Nephron (organoid): ENCODE measurements around the gene RAMAC.
"Not testable (repeated sequence)": the region's sequence is repeated elsewhere in the genome, so short reads cannot be mapped to it uniquely, and the experiment has no call there.

Source experiments
- H3K27ac Mint-ChIP-seq, 3 experiments: 2 replicates each; pipeline ENCODE4 v1.8.0; 2020; ENCODE audit warnings: mixed read lengths in 3 of 3, mild to moderate bottlenecking in 2 of 3, moderate library complexity in 1 of 3
- H3K27me3 Mint-ChIP-seq: 2 replicates; pipeline ENCODE4 v1.8.0; 2021; ENCODE audit warnings: low read depth, mild to moderate bottlenecking, moderate library complexity, mixed read lengths
- H3K36me3 Mint-ChIP-seq: 2 replicates; pipeline ENCODE4 v1.8.0; 2020; ENCODE audit warnings: low read depth, mixed read lengths
- H3K4me1 Mint-ChIP-seq: 2 replicates; pipeline ENCODE4 v1.8.0; 2020; ENCODE audit warnings: mixed read lengths
- H3K4me3 Mint-ChIP-seq, 3 experiments: 2 replicates each; pipeline ENCODE4 v1.8.0; 2020; ENCODE audit warnings: mild to moderate bottlenecking in 3 of 3, mixed read lengths in 3 of 3, moderate library complexity in 2 of 3
- H3K9me3 Mint-ChIP-seq: 2 replicates; pipeline ENCODE4 v1.8.0; 2020; ENCODE audit warnings: mixed read lengths
- TF ChIP-seq, protein P1 (sequence below), 3 experiments: fragments of 200-600 bp; sonication (generic); IDR thresholded peaks; one replicate each; pipeline ENCODE4 v1.5.0; 2021; ENCODE audit warnings: antibody characterized with exemption in 3 of 3; ENCODE audit not compliant: unreplicated experiment in 3 of 3

The RAMAC gene

DNA sequence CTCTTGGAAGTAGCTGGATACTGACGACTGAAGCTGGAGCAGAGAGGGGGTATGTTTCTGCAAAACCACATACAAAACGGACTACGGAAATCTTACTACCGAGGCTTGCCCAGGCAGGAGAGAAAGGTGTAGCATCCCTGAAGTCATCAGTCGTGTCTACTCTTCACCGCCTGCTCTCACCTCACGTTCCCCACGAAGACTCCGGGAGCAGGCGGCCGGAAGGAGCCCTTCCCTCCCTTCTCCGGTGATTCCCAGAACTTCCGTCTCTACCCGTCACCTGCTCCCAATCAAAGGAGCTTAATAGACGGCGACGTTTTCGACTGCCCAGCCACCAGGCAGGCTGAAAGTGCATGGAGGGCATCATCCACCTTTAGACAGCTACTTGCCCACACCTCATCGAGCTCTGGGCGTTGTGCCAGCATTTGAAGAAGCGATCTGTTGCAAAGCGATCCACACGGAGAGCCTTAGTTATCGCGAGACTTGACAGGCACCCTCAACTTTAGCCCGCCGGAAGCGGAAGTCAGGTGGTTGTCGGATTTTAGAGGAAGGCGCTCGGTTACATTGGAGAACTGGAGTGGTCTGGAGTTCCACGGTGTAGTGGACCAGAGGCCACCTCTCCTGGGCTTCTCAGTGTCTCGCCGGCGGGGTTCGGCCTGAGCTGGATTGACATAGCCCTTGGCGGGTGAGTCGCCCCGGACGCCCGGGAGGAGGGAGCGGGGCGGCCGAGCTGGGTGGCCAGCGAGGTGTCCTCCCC lies at the start of gene RAMAC:
Gene RAMAC (plus strand): TSS at position 523 of the 754 bp plus-strand sequence. CDS start 2,809 bp downstream, outside the sequence.
- no peaks in the 10 kb centered on the region for H3K9me3 Mint-ChIP-seq
- peak within 1 kb of the TSS; percentile 99 for H3K4me3 Mint-ChIP-seq
- peaks cover 37% of the 10 kb centered on the region for H3K36me3 Mint-ChIP-seq
- TF ChIP-seq, protein P1, sequence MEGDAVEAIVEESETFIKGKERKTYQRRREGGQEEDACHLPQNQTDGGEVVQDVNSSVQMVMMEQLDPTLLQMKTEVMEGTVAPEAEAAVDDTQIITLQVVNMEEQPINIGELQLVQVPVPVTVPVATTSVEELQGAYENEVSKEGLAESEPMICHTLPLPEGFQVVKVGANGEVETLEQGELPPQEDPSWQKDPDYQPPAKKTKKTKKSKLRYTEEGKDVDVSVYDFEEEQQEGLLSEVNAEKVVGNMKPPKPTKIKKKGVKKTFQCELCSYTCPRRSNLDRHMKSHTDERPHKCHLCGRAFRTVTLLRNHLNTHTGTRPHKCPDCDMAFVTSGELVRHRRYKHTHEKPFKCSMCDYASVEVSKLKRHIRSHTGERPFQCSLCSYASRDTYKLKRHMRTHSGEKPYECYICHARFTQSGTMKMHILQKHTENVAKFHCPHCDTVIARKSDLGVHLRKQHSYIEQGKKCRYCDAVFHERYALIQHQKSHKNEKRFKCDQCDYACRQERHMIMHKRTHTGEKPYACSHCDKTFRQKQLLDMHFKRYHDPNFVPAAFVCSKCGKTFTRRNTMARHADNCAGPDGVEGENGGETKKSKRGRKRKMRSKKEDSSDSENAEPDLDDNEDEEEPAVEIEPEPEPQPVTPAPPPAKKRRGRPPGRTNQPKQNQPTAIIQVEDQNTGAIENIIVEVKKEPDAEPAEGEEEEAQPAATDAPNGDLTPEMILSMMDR (IDR thresholded peaks at IDR 0.05; ENCODE audit: unreplicated experiment in 3 of 3) = no peak
- peaks cover 20% of the 10 kb centered on the region for H3K4me1 Mint-ChIP-seq
- no peaks in the 10 kb centered on the region for H3K27me3 Mint-ChIP-seq
- H3K27ac Mint-ChIP-seq = peak within 1 kb of the TSS; percentile 98 to 100 (median 99)

DNA sequence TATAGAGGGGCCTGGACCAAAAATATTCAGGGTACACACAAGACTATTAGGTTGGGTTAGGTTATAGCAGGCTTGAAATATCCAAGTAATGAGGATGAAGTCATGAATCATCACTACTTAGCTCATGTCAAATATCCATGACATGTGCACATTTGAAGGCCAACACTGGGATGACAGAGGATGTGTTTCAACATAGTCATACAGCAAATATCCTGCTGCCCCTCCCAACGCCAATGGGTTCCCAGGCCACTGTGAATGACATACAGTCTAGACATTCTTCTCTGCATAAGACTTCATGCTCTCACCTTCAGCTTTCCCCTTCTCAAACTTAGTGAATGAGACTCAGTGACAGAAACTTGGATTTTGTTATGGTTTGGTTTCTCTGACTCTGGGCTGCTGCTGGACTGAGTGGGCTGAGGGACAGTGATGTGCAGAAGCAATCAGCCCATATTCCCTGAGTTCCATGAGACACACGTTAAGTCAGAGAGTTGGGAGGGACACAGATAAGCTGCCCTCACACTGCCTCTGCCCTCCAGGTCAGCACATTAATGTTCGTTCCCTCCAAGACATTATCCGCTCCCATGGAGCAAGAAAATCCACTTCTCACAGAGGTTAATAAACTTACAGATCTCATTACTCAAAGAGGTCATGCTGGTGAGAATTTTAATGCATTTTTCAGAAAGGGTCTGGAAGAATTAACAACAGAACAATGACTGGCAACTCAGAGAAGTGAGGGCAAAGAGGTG lies 48.9 kb upstream of the RAMAC start:
- H3K27me3 Mint-ChIP-seq = peaks cover 3% of the 10 kb centered on the region
- TF ChIP-seq, protein P1 (IDR thresholded peaks at IDR 0.05; ENCODE audit: unreplicated experiment in 3 of 3) = no peak
- H3K4me1 Mint-ChIP-seq = peaks cover 49% of the 10 kb centered on the region
- H3K27ac Mint-ChIP-seq = peak overlapping the region in 1 of 3 experiments; percentile 20
- H3K4me3 Mint-ChIP-seq = no peak overlapping the region
- no peaks in the 10 kb centered on the region for H3K36me3 Mint-ChIP-seq
- no peaks in the 10 kb centered on the region for H3K9me3 Mint-ChIP-seq

DNA sequence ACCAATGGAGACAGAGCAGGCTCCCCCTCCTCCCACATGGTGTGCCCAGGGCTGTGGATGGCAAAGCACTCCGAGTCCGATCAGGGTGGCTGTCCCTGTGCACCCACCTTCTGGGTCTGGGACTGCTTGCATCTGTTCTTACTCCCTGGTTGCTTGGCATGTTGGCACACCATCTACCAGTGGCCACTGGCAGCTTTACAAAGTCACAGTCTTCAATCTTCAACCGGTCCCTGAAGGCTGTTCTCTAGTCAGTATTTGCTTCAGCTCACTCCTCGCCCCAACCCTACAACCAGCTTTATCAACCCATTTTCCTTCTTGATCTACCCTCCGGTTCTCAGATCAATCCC lies 48.3 kb upstream of the RAMAC start:
- H3K36me3 Mint-ChIP-seq = no peaks in the 10 kb centered on the region
- H3K4me1 Mint-ChIP-seq = peaks cover 48% of the 10 kb centered on the region
- TF ChIP-seq, protein P1 (IDR thresholded peaks at IDR 0.05; ENCODE audit: unreplicated experiment in 3 of 3) = no peak
- no peaks in the 10 kb centered on the region for H3K9me3 Mint-ChIP-seq
- H3K4me3 Mint-ChIP-seq = no peak overlapping the region
- H3K27me3 Mint-ChIP-seq = peaks cover 3% of the 10 kb centered on the region
- H3K27ac Mint-ChIP-seq = no peak overlapping the region

DNA sequence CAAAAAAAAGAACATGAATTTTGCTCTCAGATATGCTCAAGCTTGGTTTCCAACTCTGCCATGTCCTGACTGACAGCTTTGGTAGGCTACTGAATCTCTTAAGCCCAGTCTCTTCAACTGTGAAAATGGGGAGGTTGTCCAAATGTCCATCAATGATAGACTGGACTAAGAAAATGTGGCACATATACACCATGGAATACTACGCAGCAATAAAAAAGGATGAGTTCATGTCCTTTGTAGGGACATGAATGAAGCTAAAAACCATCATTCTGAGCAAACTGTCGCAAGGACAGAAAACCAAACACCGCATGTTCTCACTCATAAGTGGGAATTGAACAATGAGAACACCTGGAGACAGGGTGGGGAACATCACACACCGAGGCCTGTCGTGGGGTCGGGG lies 46.3 kb upstream of the RAMAC start:
- H3K9me3 Mint-ChIP-seq, H3K4me3 Mint-ChIP-seq, H3K36me3 Mint-ChIP-seq, H3K27ac Mint-ChIP-seq, H3K27me3 Mint-ChIP-seq: not testable (repeated sequence)
- peaks cover 32% of the 10 kb centered on the region for H3K4me1 Mint-ChIP-seq

DNA sequence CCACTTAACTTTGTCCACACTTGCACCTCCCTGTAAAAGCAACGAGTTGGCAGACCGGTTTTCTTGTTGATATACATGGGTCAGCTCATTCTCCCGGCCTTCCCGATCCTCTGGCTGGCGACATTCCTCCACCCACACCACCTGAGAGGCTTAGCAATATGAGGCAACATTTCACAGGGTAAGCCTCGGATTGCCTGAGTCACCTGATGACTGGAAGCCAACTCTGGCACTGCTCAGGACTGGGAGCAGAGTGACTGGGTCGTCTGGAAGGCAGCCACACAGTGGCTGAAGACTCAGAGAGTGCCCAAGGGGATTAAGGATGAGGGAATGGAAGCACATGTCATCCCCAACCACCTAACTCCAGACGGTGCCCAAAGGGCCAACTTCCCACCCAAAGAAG lies 43.3 kb upstream of the RAMAC start:
- H3K4me3 Mint-ChIP-seq = no peak overlapping the region
- no peaks in the 10 kb centered on the region for H3K36me3 Mint-ChIP-seq
- H3K4me1 Mint-ChIP-seq = peaks cover 16% of the 10 kb centered on the region
- H3K9me3 Mint-ChIP-seq = no peaks in the 10 kb centered on the region
- no peak overlapping the region for H3K27ac Mint-ChIP-seq
- no peaks in the 10 kb centered on the region for H3K27me3 Mint-ChIP-seq
- TF ChIP-seq, protein P1 (IDR thresholded peaks at IDR 0.05; ENCODE audit: unreplicated experiment in 3 of 3) = no peak

DNA sequence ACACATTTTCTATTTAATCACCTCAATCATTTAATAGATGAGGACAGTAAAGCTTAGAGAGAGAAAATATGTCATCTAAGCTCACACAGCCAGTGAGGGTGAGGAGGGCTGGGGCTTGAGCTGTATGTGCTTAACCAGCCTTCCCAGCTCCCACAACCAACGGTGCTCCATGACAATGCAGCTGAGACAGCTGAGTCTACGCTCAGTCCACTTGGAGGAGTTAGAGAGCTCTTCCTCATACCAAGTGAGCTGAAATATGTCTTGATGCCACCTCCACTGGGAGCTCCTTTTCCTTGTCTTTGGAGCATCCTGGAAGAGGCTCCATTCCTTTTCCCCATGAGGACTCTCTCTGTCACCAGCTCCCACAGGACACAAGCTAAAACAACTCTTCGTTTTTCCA lies 42.8 kb upstream of the RAMAC start:
- H3K9me3 Mint-ChIP-seq = no peaks in the 10 kb centered on the region
- H3K27ac Mint-ChIP-seq = no peak overlapping the region
- no peaks in the 10 kb centered on the region for H3K27me3 Mint-ChIP-seq
- H3K36me3 Mint-ChIP-seq = no peaks in the 10 kb centered on the region
- H3K4me3 Mint-ChIP-seq = no peak overlapping the region
- peaks cover 15% of the 10 kb centered on the region for H3K4me1 Mint-ChIP-seq
- TF ChIP-seq, protein P1 (IDR thresholded peaks at IDR 0.05; ENCODE audit: unreplicated experiment in 3 of 3) = no peak
